Measurements from ENCODE around the gene TNFRSF21.
A peak's percentile ranks its signal among the peaks of the same experiment; 100 is the strongest.

TNFRSF21 gene

DNA sequence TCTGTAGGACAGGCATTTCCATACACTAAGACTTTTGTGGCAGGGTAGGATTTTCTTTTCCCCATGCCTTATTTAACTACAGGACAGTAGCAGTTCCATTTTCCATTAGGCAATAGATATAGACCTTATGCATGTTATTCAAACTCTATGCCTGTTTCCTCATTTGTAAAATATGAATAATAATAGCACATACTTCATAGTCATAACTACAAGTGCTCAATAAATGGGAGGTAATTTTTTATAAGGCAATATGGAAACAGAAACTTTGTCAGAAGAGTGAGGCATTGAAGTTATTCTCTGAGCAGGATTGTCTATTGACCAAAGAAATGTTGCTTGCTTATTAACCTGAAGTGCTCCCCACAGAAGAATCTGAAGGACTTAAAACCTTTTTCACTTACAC, 41.9 kb upstream of the TNFRSF21 start:
- Histone ChIP-seq H3K27ac (no peak overlapping the region), H3K9me3 (replicated peaks in 1 of 11) (peaks cover 0 to 9% (median 0%) of the 10 kb centered on the region in 11 experiments; a peak in 3 of 22 replicates), H3K36me3 (no peaks in the 10 kb centered on the region), H3K9ac (no peak overlapping the region), H3K4me2 (no peak overlapping the region), H4K20me1 (no peaks in the 10 kb centered on the region), H3K27me3 (no peaks in the 10 kb centered on the region), H3K4me1 (peaks cover 0 to 30% (median 0%) of the 10 kb centered on the region in 10 experiments; a peak in 5 of 20 replicates), H3K4me3 (no peak overlapping the region)
- no peak for TF ChIP-seq Cebpa-rat (IDR thresholded peaks at IDR 0.05)

DNA sequence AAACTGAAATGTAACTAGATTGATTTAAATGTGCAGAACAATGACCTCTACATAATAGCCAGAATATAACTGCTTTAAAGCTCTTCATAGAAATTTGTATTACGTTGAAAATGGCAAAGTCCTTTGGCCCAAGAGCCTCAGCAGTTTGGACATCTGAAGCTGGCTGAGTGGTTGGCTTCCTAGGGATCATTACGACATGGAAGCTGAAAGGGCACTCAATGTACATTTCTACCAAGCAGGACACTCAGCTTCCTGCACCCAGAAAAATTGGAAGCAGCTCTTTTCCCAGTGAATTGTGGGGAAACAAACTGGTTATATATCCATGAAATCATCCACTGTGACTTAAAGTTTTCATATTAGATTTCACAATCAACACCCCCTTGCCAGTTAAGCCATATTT, 40.2 kb upstream of the TNFRSF21 start:
- no peak for TF ChIP-seq Cebpa-rat (IDR thresholded peaks at IDR 0.05)
- no peaks in the 10 kb centered on the region for H3K36me3 ChIP-seq
- no peak overlapping the region for H3K27ac ChIP-seq
- no peak overlapping the region for H3K4me3 ChIP-seq
- H3K4me2 ChIP-seq = no peak overlapping the region
- H3K9ac ChIP-seq = no peak overlapping the region
- H3K27me3 ChIP-seq = no peaks in the 10 kb centered on the region
- no peaks in the 10 kb centered on the region for H4K20me1 ChIP-seq
- peaks cover 0 to 9% (median 0%) of the 10 kb centered on the region in 11 experiments; a peak in 3 of 22 replicates for H3K9me3 ChIP-seq (replicated peaks in 1 of 11)
- peaks cover 0 to 23% (median 0%) of the 10 kb centered on the region in 10 experiments; a peak in 5 of 20 replicates for H3K4me1 ChIP-seq

DNA sequence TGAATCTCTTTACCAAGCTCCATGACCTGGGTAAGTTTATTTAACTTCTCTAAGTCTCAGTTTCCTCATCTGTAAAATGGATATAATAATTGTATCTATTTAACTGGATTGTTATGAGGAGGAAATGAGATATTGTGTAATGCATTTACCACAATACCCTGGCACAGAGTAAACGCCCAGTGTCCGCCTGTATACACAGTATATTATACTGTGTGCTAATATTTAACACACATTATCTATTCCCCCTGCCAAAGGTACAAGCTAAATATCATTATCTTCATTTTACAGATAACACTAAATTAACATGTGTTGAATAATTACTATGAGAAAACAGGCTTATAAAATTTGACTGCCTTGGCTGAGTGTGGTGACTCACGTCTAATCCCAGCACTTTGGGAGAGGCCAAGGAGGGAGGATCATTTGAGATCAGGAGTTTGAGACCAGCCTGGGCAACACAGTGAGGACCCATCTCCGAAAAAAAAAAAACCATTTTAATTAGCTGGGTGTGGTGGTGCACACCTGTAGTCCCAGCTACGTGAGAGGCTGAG, 38.7 kb upstream of the TNFRSF21 start:
- Histone ChIP-seq H3K36me3 (no peaks in the 10 kb centered on the region), H3K4me1 (peaks cover 0 to 18% (median 0%) of the 10 kb centered on the region in 10 experiments; a peak in 7 of 20 replicates), H3K27me3 (no peaks in the 10 kb centered on the region), H3K4me2 (no peak overlapping the region), H3K27ac (no peak overlapping the region), H3K4me3 (no peak overlapping the region), H4K20me1 (no peaks in the 10 kb centered on the region), H3K9ac (no peak overlapping the region), H3K9me3 (replicated peaks in 1 of 11) (peaks cover 0 to 9% (median 0%) of the 10 kb centered on the region in 11 experiments; a peak in 3 of 22 replicates)
- TF ChIP-seq Cebpa-rat (IDR thresholded peaks at IDR 0.05) = no peak

DNA sequence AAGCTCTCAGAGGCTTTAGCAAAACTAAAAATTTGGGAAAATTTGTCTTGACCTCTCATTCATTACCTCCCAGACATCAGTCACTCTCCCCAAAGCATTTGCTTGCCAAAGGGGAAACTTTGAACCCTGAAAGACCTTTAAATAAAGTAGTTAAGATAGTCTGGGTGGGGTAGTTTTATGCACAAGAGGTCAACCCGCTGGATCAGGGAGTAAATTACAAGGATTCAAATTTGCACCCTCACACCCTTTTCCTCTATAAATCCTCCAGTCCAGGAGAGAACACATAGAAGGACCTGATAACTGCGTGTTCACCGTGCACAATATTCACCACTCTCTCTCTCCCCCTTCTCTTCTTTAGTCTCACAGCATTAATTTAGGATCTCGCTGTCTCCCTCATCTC, 36.1 kb upstream of the TNFRSF21 start:
- Histone ChIP-seq H3K4me2 (no peak overlapping the region), H3K4me3 (no peak overlapping the region), H3K27me3 (no peaks in the 10 kb centered on the region), H4K20me1 (no peaks in the 10 kb centered on the region), H3K36me3 (no peaks in the 10 kb centered on the region), H3K9me3 (replicated peaks in 1 of 11) (peaks cover 0 to 3% (median 0%) of the 10 kb centered on the region in 11 experiments; a peak in 3 of 22 replicates), H3K4me1 (peaks cover 0 to 16% (median 0%) of the 10 kb centered on the region in 10 experiments; a peak in 6 of 20 replicates), H3K27ac (no peak overlapping the region), H3K9ac (no peak overlapping the region)
- no peak for TF ChIP-seq Cebpa-rat (IDR thresholded peaks at IDR 0.05)

DNA sequence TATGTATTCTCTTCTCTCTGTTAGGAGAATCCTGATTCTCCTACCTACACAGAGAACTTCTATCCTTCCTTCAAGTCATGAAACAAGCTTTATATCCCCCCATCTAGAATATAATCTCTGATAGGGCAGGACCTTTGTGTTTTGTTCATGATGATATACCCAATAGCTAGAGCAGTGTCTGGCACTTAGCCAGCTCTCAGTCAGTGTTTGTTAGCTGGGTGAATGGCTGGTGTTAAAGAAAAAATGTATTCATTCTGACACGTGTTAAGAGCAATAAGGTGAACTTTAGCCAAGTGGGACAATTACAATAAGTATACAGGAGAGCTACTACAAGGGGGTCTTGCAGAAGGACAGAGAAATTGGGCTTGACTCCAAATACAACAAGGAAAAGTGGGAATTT, 34.3 kb upstream of the TNFRSF21 start:
- peak overlapping the region in 3 of 11 experiments; percentile 38 to 49 (median 44); a peak in 3 of 22 replicates for H3K4me2 ChIP-seq
- H3K9me3 ChIP-seq (replicated peaks in 1 of 11) = no peaks in the 10 kb centered on the region; a peak in 1 of 22 replicates
- H3K36me3 ChIP-seq = no peaks in the 10 kb centered on the region
- H3K4me1 ChIP-seq = peaks cover 0 to 16% (median 0%) of the 10 kb centered on the region in 10 experiments; a peak in 6 of 20 replicates
- no peak for TF ChIP-seq Cebpa-rat (IDR thresholded peaks at IDR 0.05)
- H4K20me1 ChIP-seq = no peaks in the 10 kb centered on the region
- H3K27me3 ChIP-seq = no peaks in the 10 kb centered on the region
- no peak overlapping the region for H3K4me3 ChIP-seq
- H3K27ac ChIP-seq = peak overlapping the region in 1 of 11 experiments; percentile 20; a peak in 1 of 22 replicates
- no peak overlapping the region for H3K9ac ChIP-seq

DNA sequence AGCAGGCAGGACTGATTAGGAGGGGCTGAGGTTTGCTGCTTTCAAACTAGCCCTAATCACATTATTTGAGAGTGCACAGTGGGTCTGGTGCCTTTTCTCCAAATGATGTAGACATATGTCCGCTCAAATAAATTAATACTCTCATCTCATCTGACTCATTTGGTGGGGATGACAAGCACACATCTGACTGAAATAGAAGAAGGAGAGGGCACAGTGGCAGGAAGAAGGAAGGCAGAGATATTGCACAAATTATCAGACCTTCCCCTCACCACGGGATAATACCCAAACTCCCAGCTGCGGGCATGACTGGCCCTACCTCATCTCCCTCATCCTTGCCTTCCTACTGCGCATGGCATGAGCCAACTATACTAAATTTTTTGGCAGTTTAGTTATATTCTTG, 33.9 kb upstream of the TNFRSF21 start:
- no peak for TF ChIP-seq Cebpa-rat (IDR thresholded peaks at IDR 0.05)
- Histone ChIP-seq H3K27ac (peak overlapping the region in 1 of 11 experiments; percentile 20; a peak in 1 of 22 replicates), H3K9ac (no peak overlapping the region), H3K4me3 (no peak overlapping the region), H3K36me3 (no peaks in the 10 kb centered on the region), H3K4me1 (peaks cover 0 to 16% (median 0%) of the 10 kb centered on the region in 10 experiments; a peak in 6 of 20 replicates), H4K20me1 (no peaks in the 10 kb centered on the region), H3K27me3 (no peaks in the 10 kb centered on the region), H3K4me2 (peak overlapping the region in 3 of 11 experiments; percentile 38 to 49 (median 44); a peak in 5 of 22 replicates), H3K9me3 (replicated peaks in 1 of 11) (no peaks in the 10 kb centered on the region; a peak in 1 of 22 replicates)

DNA sequence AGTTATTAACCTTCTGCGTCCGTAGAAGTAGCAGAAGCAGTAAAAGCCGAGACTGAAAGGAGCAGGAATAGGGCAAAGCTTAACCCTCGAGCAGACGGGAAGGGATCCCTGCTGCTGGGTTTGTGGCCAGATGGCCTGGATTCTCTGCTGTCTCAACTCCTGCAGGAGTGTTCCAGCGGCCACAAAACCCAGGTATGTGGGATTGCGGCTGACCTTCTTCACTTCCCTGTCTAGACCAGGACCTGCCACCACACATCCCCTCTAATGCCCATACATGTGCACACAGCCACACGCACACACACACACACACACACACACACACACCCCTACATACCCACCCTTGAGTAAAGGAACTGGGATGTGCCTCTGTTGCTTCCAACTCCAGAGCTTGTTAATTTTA, 33.1 kb upstream of the TNFRSF21 start:
- TF ChIP-seq Cebpa-rat (IDR thresholded peaks at IDR 0.05) = no peak
- no peak overlapping the region for H3K4me3 ChIP-seq
- H3K9ac ChIP-seq = no peak overlapping the region
- no peaks in the 10 kb centered on the region for H3K36me3 ChIP-seq
- no peak overlapping the region for H3K27ac ChIP-seq
- no peaks in the 10 kb centered on the region for H3K9me3 ChIP-seq (replicated peaks in 1 of 11)
- no peak overlapping the region; a peak in 1 of 22 replicates for H3K4me2 ChIP-seq
- no peaks in the 10 kb centered on the region for H3K27me3 ChIP-seq
- H4K20me1 ChIP-seq = no peaks in the 10 kb centered on the region
- peaks cover 0 to 16% (median 0%) of the 10 kb centered on the region in 10 experiments; a peak in 6 of 20 replicates for H3K4me1 ChIP-seq

DNA sequence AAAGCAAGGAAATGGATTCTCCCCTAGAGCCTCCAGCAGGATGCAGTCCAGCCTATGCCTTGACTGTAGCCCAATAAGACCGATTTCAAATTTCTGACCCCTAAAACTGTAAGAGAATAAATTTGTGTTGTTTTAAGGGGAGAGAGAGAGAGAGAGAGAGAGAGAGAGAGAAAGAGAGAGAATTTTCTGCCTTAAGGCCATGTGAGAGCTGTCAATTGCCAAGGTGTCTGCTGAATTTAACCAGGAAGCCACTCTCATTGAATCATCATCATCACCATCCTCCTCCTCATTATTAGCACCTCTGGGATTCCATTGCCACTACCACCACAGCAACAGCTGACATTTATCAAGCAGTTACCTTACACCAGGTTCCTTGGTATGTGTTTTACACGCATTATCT, 27.8 kb upstream of the TNFRSF21 start:
- no peak for TF ChIP-seq Cebpa-rat (IDR thresholded peaks at IDR 0.05)
- no peaks in the 10 kb centered on the region for H3K36me3 ChIP-seq
- no peak overlapping the region for H3K27ac ChIP-seq
- H3K27me3 ChIP-seq = no peaks in the 10 kb centered on the region
- peaks cover 8 to 24% (median 15%) of the 10 kb centered on the region in 10 experiments; a peak in 19 of 20 replicates for H3K4me1 ChIP-seq
- H3K4me3 ChIP-seq = no peak overlapping the region
- no peak overlapping the region for H3K4me2 ChIP-seq
- H3K9ac ChIP-seq = no peak overlapping the region
- no peaks in the 10 kb centered on the region for H4K20me1 ChIP-seq
- peaks cover 0 to 8% (median 0%) of the 10 kb centered on the region in 11 experiments; a peak in 2 of 22 replicates for H3K9me3 ChIP-seq (replicated peaks in 1 of 11)

DNA sequence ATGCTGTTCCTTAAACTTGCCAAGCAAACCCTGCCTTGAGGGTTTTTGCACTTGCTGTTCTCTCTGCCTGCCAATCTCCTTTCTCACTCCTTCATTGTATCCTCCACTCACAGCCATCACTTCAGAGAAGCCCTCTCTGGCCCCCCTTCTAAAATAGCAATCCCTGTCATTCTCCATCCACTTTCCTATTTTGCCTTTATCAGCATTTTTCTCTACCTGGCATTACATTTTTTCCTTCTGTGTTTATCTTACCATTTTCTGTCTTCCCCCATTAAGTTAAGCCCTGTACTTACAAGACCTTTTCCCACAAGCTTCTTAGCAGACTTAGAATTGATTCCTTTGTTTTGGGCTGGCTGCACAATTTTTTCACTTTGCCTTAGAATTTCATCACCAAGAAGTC, 26.6 kb upstream of the TNFRSF21 start:
- TF ChIP-seq Cebpa-rat (IDR thresholded peaks at IDR 0.05) = no peak
- Histone ChIP-seq H3K27ac (peak overlapping the region in 10 of 11 experiments; percentile 46 to 75 (median 66); a peak in 19 of 22 replicates), H3K36me3 (no peaks in the 10 kb centered on the region), H3K4me2 (peak overlapping the region in 8 of 11 experiments; percentile 24 to 77 (median 44); a peak in 12 of 22 replicates), H4K20me1 (no peaks in the 10 kb centered on the region), H3K9ac (no peak overlapping the region), H3K9me3 (replicated peaks in 1 of 11) (peaks cover 0 to 8% (median 0%) of the 10 kb centered on the region in 11 experiments; a peak in 2 of 22 replicates), H3K4me1 (peaks cover 8 to 24% (median 15%) of the 10 kb centered on the region in 10 experiments; a peak in 19 of 20 replicates), H3K27me3 (no peaks in the 10 kb centered on the region), H3K4me3 (no peak overlapping the region)

Data from BLaER1 treated with 17β-estradiol and CSF1 and Interleukin-3, amounts not matched to agents 10 nM and 100 nM (cell line).